GM19324 (cell line): Measurements from ENCODE around the gene PRCC.

ENCODE experiments used
- ATAC-seq: cut with Tn5 transposase; IDR thresholded peaks from one replicate; pipeline ENCODE4 v1.9.1; 2021; ENCODE audit warnings: mild to moderate bottlenecking, moderate library complexity; ENCODE audit not compliant: unreplicated experiment, low FRiP score

Gene PRCC

DNA sequence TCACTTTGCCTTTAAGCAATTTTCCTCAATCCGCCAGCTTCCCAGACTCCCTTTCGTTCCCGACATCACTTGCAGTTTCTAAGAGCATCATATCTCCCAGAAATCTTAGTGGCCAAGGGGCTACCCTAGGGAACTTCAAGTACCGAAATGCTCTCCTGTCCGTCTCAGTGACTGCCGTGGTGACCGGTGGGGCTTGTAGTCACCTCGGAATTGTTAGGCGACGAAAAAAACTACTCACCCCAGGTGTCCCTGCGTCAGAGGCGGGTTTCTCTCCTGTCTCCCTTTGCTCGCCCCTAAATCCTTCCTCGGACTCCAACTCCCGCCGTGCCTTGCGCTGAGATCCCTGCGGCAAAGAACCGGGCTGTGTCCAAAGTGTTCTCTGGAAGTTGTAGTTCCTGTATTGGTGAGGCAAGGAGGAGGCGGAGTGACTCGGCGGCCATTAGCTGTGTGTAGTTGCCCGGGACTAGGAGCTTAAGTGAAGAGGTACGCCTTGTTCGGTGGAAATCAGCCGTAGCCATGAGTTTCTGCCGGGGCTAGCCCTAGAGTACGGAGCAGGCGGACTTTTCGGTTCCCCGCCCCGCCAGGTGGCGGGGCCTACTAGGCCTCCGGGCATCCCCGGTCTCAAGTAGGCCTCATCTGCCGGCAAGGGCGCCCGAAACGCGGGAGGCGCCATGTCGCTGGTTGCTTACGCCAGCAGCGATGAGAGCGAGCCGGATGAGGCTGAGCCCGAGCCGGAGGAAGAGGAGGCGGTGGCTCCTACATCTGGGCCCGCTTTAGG is at the start of gene PRCC:
TSS of gene PRCC (plus strand) at position 435 of the 778 bp plus-strand sequence. CDS start at position 672, 237 bp downstream.
- ATAC-seq, result peak; percentile 92

DNA sequence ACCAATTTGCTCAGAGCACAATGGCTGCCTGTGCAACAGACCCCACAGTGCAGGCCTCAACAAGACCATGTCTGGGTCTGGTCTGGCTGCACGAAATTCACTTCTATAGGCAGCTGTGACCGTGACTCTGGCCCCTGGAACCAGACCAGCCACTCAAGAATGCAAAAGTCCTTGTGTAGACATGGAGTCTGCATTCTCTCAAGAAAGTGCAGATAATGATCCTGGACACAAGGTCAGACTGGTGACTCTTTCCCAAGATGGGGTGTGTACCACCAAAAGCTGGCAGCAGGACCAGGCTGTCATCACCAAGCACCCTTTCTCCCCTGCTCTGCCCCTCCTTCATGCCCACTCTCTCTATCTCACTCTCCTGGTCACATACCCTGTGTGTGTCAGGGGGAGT is 46.2 kb upstream of the PRCC start:
- ATAC-seq, result no peak

GRCh38 chr1:156721535-156721934 is 45.8 kb upstream of the PRCC start:
- ATAC-seq, result no peak

- peak; percentile 26 for ATAC-seq
Measured at GRCh38 chr1:156725683-156726280, 41.6 kb upstream of the PRCC start.

DNA sequence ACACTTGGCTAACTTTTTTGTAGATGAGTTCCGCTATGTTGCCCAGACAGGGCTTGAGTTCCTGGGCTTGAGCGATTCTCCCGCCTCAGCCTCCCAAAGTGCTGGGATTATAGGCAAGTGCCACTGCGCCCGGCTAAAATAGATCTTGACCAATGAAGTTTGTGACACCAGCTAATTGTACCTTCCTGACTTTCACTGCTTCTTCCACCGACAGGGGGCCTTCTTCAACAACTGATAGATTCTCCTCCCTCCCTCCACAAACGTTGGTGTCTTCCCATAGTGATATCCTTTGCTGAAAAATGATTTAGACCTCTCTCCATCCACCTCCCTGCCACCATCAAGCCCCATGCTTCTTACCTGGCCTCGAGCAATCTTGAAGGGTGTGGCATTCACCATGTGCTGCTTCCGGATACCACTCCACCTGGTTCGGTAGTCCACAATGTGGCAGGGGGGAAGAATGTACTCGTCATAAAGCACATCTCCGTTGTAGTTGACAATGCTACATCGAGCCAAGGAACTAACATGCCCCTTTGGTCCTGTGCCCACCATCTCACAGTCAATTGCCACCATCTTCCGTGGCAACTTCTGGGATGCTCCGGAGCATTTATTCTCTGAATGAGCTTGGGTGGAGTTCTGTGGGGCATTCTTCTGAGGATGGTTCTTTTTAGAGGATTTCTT is 40.6 kb upstream of the PRCC start:
- no peak for ATAC-seq

DNA sequence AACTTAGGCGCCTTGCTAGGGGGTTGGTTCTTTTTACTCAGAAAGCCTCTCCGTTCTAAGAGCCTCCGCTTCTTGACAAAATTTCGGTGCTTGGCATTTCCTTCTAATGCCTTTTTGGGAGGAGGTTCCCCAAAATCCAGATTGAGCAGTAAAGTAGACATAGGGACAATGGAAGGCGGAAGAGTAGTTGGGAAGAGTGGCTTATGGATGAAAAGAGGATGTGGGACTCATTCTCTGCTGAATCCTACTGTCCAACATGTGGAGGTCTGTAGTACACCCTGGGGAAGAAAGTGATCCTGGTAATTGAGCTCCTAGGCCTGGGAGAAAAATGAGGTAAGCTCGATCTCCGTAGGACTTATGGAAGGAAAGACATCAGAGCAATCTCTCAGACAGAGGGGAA is 39.8 kb upstream of the PRCC start:
- ATAC-seq, result no peak

- peak; percentile 74 for ATAC-seq
Measured at GRCh38 chr1:156727926-156728598, 39.3 kb upstream of the PRCC start, which contains the start of gene METTL25B. METTL25B (plus strand) TSS chr1:156728469; CDS start chr1:156729105, 636 bp downstream.

DNA sequence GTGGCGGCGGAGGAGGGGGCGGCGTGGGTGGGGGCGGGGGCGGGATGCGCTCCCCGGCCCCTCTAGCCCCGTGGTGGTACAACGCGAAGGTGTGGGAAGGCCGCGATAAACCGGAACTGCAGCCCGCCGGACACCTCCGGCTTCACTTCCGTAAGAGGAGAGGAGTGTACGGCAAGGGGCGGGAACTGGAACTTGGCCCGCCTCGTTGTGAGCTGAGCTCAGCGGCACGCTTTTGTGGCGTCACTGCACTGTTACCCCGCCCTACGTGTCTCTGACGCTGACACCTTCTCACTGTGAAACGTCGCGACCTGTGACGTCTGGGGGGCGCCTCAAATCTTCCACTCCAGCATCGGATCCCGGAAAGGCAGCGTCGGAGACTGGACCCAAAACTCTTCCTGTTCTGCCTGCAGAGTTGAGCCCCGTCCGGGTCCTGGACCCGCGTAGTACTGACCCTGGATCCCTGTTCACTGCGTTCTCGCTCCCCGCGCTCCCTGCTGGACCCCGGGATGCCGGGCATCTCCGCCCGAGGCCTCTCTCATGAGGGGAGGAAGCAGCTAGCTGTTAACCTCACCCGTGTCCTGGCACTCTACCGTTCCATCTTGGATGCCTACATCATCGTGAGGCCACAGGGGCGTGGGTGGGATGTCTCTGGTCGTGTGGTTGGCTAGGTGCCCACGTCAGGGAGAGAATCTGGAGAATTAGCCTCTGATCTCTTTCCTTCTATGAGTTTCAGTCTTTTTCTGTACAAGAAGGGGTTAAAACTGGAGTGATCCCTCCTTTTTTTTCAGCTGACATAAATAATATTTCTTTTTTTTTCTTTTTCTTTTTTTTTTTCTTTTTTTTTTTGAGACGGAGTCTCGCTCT is 38.5 kb upstream of the PRCC start, which contains the start of gene ISG20L2:
TSS of gene ISG20L2 (minus strand) at position 168 of the 864 bp plus-strand sequence. CDS start 1,114 bp downstream, outside the sequence.
- peak; percentile 89 for ATAC-seq

DNA sequence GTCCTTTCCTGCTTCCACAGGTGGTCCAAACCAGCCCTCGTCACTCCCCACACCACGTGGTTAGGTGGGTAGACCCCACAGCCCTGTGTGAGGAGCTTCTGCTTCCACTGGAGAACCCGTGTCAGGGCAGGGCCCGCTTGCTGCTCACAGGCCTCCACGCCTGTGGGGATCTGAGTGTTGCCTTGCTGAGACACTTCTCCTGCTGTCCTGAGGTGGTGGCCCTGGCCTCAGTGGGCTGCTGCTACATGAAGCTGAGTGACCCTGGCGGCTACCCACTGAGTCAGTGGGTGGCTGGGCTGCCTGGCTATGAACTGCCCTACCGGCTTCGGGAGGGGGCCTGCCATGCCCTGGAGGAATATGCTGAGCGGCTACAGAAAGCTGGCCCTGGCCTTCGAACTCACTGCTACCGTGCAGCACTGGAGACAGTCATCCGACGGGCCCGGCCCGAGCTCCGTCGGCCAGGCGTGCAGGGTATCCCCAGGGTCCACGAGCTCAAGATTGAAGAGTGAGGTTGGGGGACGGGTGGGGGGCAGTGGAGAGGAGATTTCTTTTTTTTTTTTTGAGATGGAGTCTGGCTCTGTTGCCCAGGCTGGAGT is 33.2 kb upstream of the PRCC start:
- ATAC-seq, result no peak

GRCh38 chr1:156738407-156738806 is 28.9 kb upstream of the PRCC start:
- ATAC-seq, result no peak

DNA sequence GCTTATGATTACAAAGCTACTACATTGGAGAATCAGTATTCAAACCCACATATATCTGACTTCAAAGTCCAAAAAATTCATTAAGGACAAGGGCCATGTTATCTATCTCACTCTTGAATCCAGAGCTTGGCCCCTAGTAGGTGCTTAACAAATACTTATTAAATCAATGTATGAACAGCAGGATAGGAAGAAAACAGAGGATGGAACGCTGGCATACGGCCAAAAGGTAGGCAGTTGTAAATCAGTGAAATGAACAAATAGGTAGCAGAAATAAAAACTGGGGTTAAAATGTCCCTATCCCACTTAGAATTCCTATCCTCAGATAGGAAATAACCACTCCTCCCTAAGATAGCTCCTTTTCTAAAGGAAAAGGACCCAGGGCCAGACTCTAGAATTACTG is 28.4 kb upstream of the PRCC start:
- ATAC-seq, result no peak

DNA sequence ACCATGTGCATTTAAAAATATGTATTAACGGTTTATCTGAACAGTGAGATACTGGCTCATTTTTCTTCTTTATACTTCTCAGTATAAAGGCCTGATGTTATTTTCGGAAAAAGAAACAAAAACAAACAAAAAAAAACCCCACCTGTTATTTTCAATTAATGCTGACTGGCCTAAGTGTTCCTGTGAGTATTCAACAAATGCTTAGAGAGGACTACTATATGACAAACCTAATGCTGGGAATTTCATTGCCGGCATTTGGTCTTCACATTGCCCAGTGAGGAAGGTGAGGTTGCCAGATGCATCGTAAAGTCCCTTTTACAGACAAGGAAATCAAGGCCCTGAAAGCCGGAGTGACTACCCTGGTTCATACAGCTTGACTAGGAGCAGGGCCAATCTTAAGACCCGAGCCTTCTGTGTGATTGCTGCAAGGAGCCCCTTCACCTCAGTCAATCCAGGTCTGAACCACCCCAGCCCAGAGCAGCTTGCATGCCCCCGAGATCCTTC is 27.0 kb upstream of the PRCC start:
- ATAC-seq, result no peak

GRCh38 chr1:156740741-156741480 is 26.4 kb upstream of the PRCC start, which contains the start of gene MRPL24:
MRPL24 (minus strand) TSS chr1:156741088; CDS start chr1:156738704, 2,384 bp downstream.
- peak; percentile 89 for ATAC-seq

GRCh38 chr1:156741481-156741983 is 25.8 kb upstream of the PRCC start:
- ATAC-seq, result peak; percentile 1

DNA sequence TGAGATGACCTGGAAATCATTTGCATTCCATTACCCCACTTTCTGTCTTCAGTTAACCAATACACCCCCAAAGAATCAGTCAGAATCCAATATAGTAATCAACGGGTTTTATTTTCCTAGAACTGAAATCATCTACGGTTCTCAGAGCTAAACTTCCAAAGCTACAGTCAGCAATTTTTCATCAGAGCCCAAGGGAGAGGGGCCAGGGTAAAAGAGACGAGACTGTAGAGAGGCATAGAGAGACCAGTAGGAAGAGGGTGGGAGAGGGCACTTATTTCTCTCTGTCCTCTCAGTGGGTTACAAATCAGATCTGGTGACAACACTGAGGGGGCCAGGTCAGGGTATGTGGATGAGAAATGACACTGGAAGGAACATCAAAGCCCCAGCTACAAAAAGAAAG is 25.3 kb upstream of the PRCC start:
- ATAC-seq, result no peak

- ATAC-seq, result no peak
Measured at GRCh38 chr1:156742801-156743200, 24.5 kb upstream of the PRCC start.

DNA sequence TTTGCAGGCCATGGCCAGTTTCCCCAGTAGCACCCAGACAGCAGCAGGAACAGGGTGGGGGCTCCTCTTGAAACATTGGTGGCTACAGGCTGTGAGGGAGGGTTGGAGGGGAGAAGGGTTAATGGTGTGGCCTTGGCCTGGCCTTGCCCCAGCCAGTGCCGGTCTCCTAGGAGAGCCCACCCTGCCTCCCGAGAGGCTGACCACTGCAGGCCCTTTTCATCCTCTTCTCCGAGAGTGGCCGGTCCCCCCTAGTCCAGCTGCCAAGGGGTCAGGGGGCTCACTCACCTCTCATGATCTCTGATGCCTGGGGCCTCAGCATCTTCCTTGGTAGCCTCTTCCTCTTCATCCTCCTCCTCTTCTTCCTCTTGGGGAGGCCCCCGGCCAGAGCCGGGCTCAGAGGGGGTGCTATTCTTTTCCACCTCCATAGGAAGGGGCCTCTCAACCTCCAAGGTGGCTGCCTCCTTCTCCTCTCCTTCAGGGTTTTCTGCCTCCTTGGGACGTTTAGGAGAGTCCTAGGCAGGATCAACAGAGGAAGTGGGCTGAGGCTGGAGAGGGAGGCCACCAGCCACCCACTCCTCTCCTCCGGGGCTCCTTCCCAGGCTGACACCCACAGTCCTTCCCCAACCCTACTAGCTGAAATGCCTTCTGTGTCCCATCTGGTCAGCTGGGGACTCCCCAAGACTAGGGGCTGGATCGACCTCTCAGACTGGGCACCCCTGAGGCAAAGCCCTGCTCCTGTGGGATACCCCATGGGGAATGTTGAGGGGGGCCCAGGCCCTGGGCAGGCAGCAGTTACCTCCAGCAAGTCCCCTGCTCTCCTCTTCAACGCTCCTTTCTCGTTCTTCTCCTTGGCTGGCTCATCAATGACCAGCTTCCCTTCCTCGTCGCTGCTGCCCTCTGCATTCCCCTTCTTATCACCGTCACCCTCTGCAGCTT is 23.7 kb upstream of the PRCC start:
- no peak for ATAC-seq
